ENCODE results near the gene IPO4. TPM values are rescaled to one million over a fixed set of nuclear protein-coding genes. Genes with fewer than 3 reads are reported as not detected.

The IPO4 gene
- total RNA-seq, 1 experiment from 2014 or later = 82.6 TPM

- Mint-ChIP-seq H3K27ac (ENCODE audit: unreplicated experiment) (peak within 1 kb of the TSS; percentile 92), H3K9me3 (ENCODE audit: low read depth, unreplicated experiment) (no peaks in the 10 kb centered on the region), H3K4me3 (ENCODE audit: low read depth, unreplicated experiment) (peak within 1 kb of the TSS; percentile 88), H3K4me1 (ENCODE audit: low read depth, unreplicated experiment) (peaks cover 8% of the 10 kb centered on the region), H3K36me3 (ENCODE audit: insufficient read depth, unreplicated experiment) (peaks cover 56% of the 10 kb centered on the region), H3K27me3 (ENCODE audit: unreplicated experiment) (no peaks in the 10 kb centered on the region)
- DNase-seq = peak; percentile 85
- CTCF ChIA-PET = interaction anchor here (1.2 to 1.8 kb wide), 3 partner anchors 18 to 48 kb away, joined by 3 to 5 read pairs (median 3); partner anchors contain the start of genes CHMP4A, RNF31 and TINF2
- TF ChIP-seq CTCF (IDR thresholded peaks at IDR 0.05; ENCODE audit: unreplicated experiment) = no peak
- BruUV-seq (replicated peaks) = no TSS peak
- intact Hi-C loops (cut with micrococcal nuclease; ENCODE audit: unreplicated experiment) = no loop called here
Observed at GRCh38 chr14:24195186-24196070, 6.8 kb upstream of the IPO4 start, which contains the start of gene TM9SF1. Gene TM9SF1 (minus strand): TSS chr14:24195441. CDS start chr14:24195019, 422 bp downstream.

GRCh38 chr14:24194873-24195185 is 6.2 kb upstream of the IPO4 start:
- DNase-seq = no peak
- CTCF ChIA-PET = no interaction called here
- Mint-ChIP-seq H3K27ac (ENCODE audit: unreplicated experiment) (peak overlapping the region; percentile 92), H3K27me3 (ENCODE audit: unreplicated experiment) (no peaks in the 10 kb centered on the region), H3K4me3 (ENCODE audit: low read depth, unreplicated experiment) (peak overlapping the region; percentile 88), H3K4me1 (ENCODE audit: low read depth, unreplicated experiment) (peaks cover 8% of the 10 kb centered on the region), H3K36me3 (ENCODE audit: insufficient read depth, unreplicated experiment) (peaks cover 58% of the 10 kb centered on the region), H3K9me3 (ENCODE audit: low read depth, unreplicated experiment) (no peaks in the 10 kb centered on the region)
- intact Hi-C loops (cut with micrococcal nuclease; ENCODE audit: unreplicated experiment) = no loop called here
- no peak for TF ChIP-seq CTCF (IDR thresholded peaks at IDR 0.05; ENCODE audit: unreplicated experiment)
- no TSS peak for BruUV-seq (replicated peaks)

GRCh38 chr14:24194186-24194872 is 5.7 kb upstream of the IPO4 start:
- Mint-ChIP-seq H3K36me3 (ENCODE audit: insufficient read depth, unreplicated experiment) (peaks cover 63% of the 10 kb centered on the region), H3K9me3 (ENCODE audit: low read depth, unreplicated experiment) (no peaks in the 10 kb centered on the region), H3K27ac (ENCODE audit: unreplicated experiment) (peak overlapping the region; percentile 92), H3K4me3 (ENCODE audit: low read depth, unreplicated experiment) (peak overlapping the region; percentile 88), H3K27me3 (ENCODE audit: unreplicated experiment) (no peaks in the 10 kb centered on the region), H3K4me1 (ENCODE audit: low read depth, unreplicated experiment) (peaks cover 12% of the 10 kb centered on the region)
- TF ChIP-seq CTCF (IDR thresholded peaks at IDR 0.05; ENCODE audit: unreplicated experiment) = no peak
- intact Hi-C loops (cut with micrococcal nuclease; ENCODE audit: unreplicated experiment) = no loop called here
- no peak for DNase-seq
- BruUV-seq (replicated peaks) = TSS peak; percentile 57
- CTCF ChIA-PET = no interaction called here

- CTCF ChIA-PET = no interaction called here
- H3K4me1 Mint-ChIP-seq (ENCODE audit: low read depth, unreplicated experiment) = peaks cover 18% of the 10 kb centered on the region
- H3K27ac Mint-ChIP-seq (ENCODE audit: unreplicated experiment) = no peak overlapping the region
- intact Hi-C loops (cut with micrococcal nuclease; ENCODE audit: unreplicated experiment) = no loop called here
- no peak overlapping the region for H3K4me3 Mint-ChIP-seq (ENCODE audit: low read depth, unreplicated experiment)
- TF ChIP-seq CTCF (IDR thresholded peaks at IDR 0.05; ENCODE audit: unreplicated experiment) = no peak
- no peak for DNase-seq
- peaks cover 66% of the 10 kb centered on the region for H3K36me3 Mint-ChIP-seq (ENCODE audit: insufficient read depth, unreplicated experiment)
- H3K9me3 Mint-ChIP-seq (ENCODE audit: low read depth, unreplicated experiment) = no peaks in the 10 kb centered on the region
- no TSS peak for BruUV-seq (replicated peaks)
- H3K27me3 Mint-ChIP-seq (ENCODE audit: unreplicated experiment) = no peaks in the 10 kb centered on the region
Observed at GRCh38 chr14:24192933-24193332, 4.3 kb upstream of the IPO4 start.

Data from Calu3 (cell line).